ENCODE data around the gene CELF4. TPM values are rescaled to one million over a fixed set of nuclear protein-coding genes. Genes with fewer than 3 reads are reported as not detected.

Gene CELF4
- total and polyA plus RNA-seq, 2 of the 4 experiments (the other 2 are of a cell fraction), result not detected

- Histone ChIP-seq H2AK5ac (ENCODE audit: low read depth, low read length) (no peak overlapping the region), H3K4me3 (ENCODE audit: insufficient read depth, low read depth, low read length) (no peak overlapping the region), H3K9me3 (ENCODE audit: control insufficient read depth, insufficient read depth, low read length) (no peaks in the 10 kb centered on the region), H4K91ac (ENCODE audit: insufficient read depth, low read depth, low read length) (no peak overlapping the region), H4K5ac (ENCODE audit: low read depth, low read length) (no peak overlapping the region), H4K8ac (ENCODE audit: low read depth in 2 of 2, low read length in 2 of 2) (no peak overlapping the region), H3K79me1 (ENCODE audit: low read depth in 1 of 2, low read length in 2 of 2) (no peaks in the 10 kb centered on the region), H3K14ac (replicated peaks; ENCODE audit: low read depth, low read length) (no peak overlapping the region), H3K56ac (ENCODE audit: extremely low read depth, insufficient read depth, low read length) (no peak overlapping the region), H2AFZ (replicated peaks; ENCODE audit: low read length, poor library complexity) (no peak overlapping the region), H2BK5ac (ENCODE audit: low read depth, low read length, poor library complexity, severe bottlenecking) (no peak overlapping the region), H3K18ac (ENCODE audit: low read depth, low read length) (no peak overlapping the region), H3K4me2 (ENCODE audit: low read depth, low read length) (no peak overlapping the region), H3K27ac (ENCODE audit: insufficient read depth, low read length) (no peak overlapping the region), H3K4me1 (ENCODE audit: control insufficient read depth, insufficient read depth, low read length) (no peaks in the 10 kb centered on the region), H3K4ac (ENCODE audit: low read depth, low read length) (no peak overlapping the region), H3K9me1 (ENCODE audit: insufficient read depth, low read length) (no peaks in the 10 kb centered on the region), H2BK15ac (ENCODE audit: low read depth, low read length) (no peak overlapping the region), H2BK20ac (ENCODE audit: low read depth, low read length) (no peak overlapping the region), H2BK120ac (ENCODE audit: low read depth, low read length) (no peak overlapping the region), H3K36me3 (ENCODE audit: control insufficient read depth, insufficient read depth, low read length) (no peaks in the 10 kb centered on the region), H3K27me3 (ENCODE audit: control insufficient read depth, insufficient read depth, low read length) (peaks cover 40% of the 10 kb centered on the region), H2AK9ac (replicated peaks; ENCODE audit: low read depth, low read length, poor library complexity) (no peak overlapping the region), H3K9ac (ENCODE audit: low read depth, low read length) (no peak overlapping the region), H3K23ac (ENCODE audit: low read depth, low read length) (no peak overlapping the region), H4K20me1 (ENCODE audit: insufficient read depth, low read length) (no peaks in the 10 kb centered on the region)
- intact Hi-C loops (cut with micrococcal nuclease) (loop anchor here (10.0 kb wide), 1 partner anchor 529 kb away; no protein-coding TSS in a partner anchor), dilution Hi-C loops (cut with HindIII; ENCODE audit: low sequenced_read_pairs, unreplicated experiment) (no loop called here), in situ Hi-C loops (cut with MboI; ENCODE audit: low sequenced_read_pairs) (loop anchor here (10.0 kb wide), 1 partner anchor 89 kb away; no protein-coding TSS in a partner anchor)
- ATAC-seq (ENCODE audit: low read depth) (no peak), DNase-seq (no peak)
- POLR2A ChIA-PET (ENCODE audit: unreplicated experiment), result no interaction called here
- CTCF ChIA-PET, result interaction anchor here (0.8 kb wide), 1 partner anchor 28 kb away, joined by 3 read pairs; no protein-coding TSS in a partner anchor
- TF ChIP-seq RFX5 (IDR thresholded peaks at IDR 0.05; ENCODE audit: low read depth, low read length) (no peak), ELK1 (IDR thresholded peaks at IDR 0.05; ENCODE audit: borderline replicate concordance, low read depth, low read length) (no peak), SMC3 (IDR thresholded peaks at IDR 0.05; ENCODE audit: low read depth, low read length) (no peak), FOS (IDR thresholded peaks at IDR 0.05; ENCODE audit: low read depth, low read length) (no peak), NFE2L2 (IDR thresholded peaks at IDR 0.05; ENCODE audit: low read depth, low read length) (no peak), CTCF (conservative IDR thresholded peaks at IDR 0.05; ENCODE audit: low read depth, low read length) (no peak), MAZ (IDR thresholded peaks at IDR 0.05; ENCODE audit: borderline replicate concordance, low read depth, low read length) (no peak), BHLHE40 (IDR thresholded peaks at IDR 0.05; ENCODE audit: low read depth, low read length) (no peak), CHD1 (IDR thresholded peaks at IDR 0.05; ENCODE audit: low read depth, low read length) (no peak), RCOR1 (IDR thresholded peaks at IDR 0.05; ENCODE audit: insufficient replicate concordance, low read length) (no peak), RAD21 (IDR thresholded peaks at IDR 0.05; ENCODE audit: low read length) (no peak), CEBPB (IDR thresholded peaks at IDR 0.05; ENCODE audit: low read depth, low read length) (no peak), MXI1 (IDR thresholded peaks at IDR 0.05; ENCODE audit: borderline replicate concordance, low read depth, low read length) (no peak), MAFK (IDR thresholded peaks at IDR 0.05; ENCODE audit: low read depth, low read length) (no peak), USF2 (IDR thresholded peaks at IDR 0.05; ENCODE audit: low read depth, low read length) (no peak), POLR2A (IDR thresholded peaks at IDR 0.05; ENCODE audit: low read depth, low read length) (no peak)
- WGBS, 2 experiments (ENCODE audit: extremely low coverage in 2 of 2, insufficient read length in 1 of 2), result no CpG with 5 or more reads among the region's 8 CpGs
- no TSS peak for BruUV-seq (replicated peaks)
Measured at GRCh38 chr18:37473195-37473840, 92.3 kb downstream of the CELF4 start.
